22Rv1 (cell line): ENCODE results near the gene CALML3.

Source experiments
- ZFX ChIP-seq: fragments of 450-650 bp; IDR thresholded peaks from 2 replicates; pipeline ENCODE4 v1.6.1; 2017; ENCODE audit warnings: antibody characterized with exemption, borderline replicate concordance
- TF ChIP-seq, protein P1 (sequence below): fragments of 450-650 bp; IDR thresholded peaks from 2 replicates; pipeline ENCODE4 v1.5.1; 2017; ENCODE audit warnings: mild to moderate bottlenecking

- TF ChIP-seq, protein P1, sequence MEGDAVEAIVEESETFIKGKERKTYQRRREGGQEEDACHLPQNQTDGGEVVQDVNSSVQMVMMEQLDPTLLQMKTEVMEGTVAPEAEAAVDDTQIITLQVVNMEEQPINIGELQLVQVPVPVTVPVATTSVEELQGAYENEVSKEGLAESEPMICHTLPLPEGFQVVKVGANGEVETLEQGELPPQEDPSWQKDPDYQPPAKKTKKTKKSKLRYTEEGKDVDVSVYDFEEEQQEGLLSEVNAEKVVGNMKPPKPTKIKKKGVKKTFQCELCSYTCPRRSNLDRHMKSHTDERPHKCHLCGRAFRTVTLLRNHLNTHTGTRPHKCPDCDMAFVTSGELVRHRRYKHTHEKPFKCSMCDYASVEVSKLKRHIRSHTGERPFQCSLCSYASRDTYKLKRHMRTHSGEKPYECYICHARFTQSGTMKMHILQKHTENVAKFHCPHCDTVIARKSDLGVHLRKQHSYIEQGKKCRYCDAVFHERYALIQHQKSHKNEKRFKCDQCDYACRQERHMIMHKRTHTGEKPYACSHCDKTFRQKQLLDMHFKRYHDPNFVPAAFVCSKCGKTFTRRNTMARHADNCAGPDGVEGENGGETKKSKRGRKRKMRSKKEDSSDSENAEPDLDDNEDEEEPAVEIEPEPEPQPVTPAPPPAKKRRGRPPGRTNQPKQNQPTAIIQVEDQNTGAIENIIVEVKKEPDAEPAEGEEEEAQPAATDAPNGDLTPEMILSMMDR, result no peak
- no peak for TF ChIP-seq ZFX
Measured at GRCh38 chr10:5526691-5527331, 2.0 kb downstream of the CALML3 start.
